ENCODE measurements around the gene TAF4. TPM values are rescaled to one million over a fixed set of nuclear protein-coding genes. Genes with fewer than 3 reads are reported as not detected.
A peak's percentile ranks its signal among the peaks of the same experiment; 100 is the strongest.

The TAF4 gene
- total and polyA plus RNA-seq, 2 of the 13 experiments (the other 11 are each of a cell fraction or from before 2014, with no cell fraction given) = 5.9 to 12.0 TPM

GRCh38 chr20:61951695-61952533 lies 113.8 kb downstream of the TAF4 start (continued):
- TF ChIP-seq ZFYVE20 (CRISPR knock-in tag; IDR thresholded peaks at IDR 0.05; ENCODE audit: borderline replicate concordance, low read depth) (peak; percentile 99), CENPT (CRISPR knock-in tag; IDR thresholded peaks at IDR 0.05; ENCODE audit: low read depth) (peak; percentile 95), ZXDC (CRISPR knock-in tag; IDR thresholded peaks at IDR 0.05) (peak; percentile 67; the same call in 1 of the 2 replicates), SIX4 (CRISPR knock-in tag; IDR thresholded peaks at IDR 0.05) (peak; percentile 85), ETV5 (CRISPR knock-in tag; IDR thresholded peaks at IDR 0.05; ENCODE audit: borderline replicate concordance) (peak; percentile 68), ELF1 (CRISPR knock-in tag; IDR thresholded peaks at IDR 0.05) (0 out of 2 replicates have a peak, but pooled peaks have one; percentile 49), ZNF614 (CRISPR knock-in tag; IDR thresholded peaks at IDR 0.05; ENCODE audit: borderline replicate concordance) (peak; percentile 77; the same call in 1 of the 2 replicates), ONECUT2 (CRISPR knock-in tag; IDR thresholded peaks at IDR 0.05) (peak; percentile 69), STAG1 (CRISPR knock-in tag; IDR thresholded peaks at IDR 0.05) (no peak), HNRNPK (IDR thresholded peaks at IDR 0.05; ENCODE audit: low read depth, low read length, poor library complexity, severe bottlenecking) (no peak), MTF2 (CRISPR knock-in tag; IDR thresholded peaks at IDR 0.05; ENCODE audit: borderline replicate concordance) (no peak), RAD51 (IDR thresholded peaks at IDR 0.05; ENCODE audit: borderline replicate concordance) (no peak), SPEN (CRISPR knock-in tag; IDR thresholded peaks at IDR 0.05; ENCODE audit: low read depth) (peak; percentile 84; the same call in 1 of the 2 replicates), SP4 (CRISPR knock-in tag; IDR thresholded peaks at IDR 0.05) (peak; percentile 75; the same call in 1 of the 2 replicates), ZNF615 (CRISPR knock-in tag; IDR thresholded peaks at IDR 0.05; ENCODE audit: borderline replicate concordance) (no peak), ZNF224 (CRISPR knock-in tag; IDR thresholded peaks at IDR 0.05) (no peak), ZBTB38 (CRISPR knock-in tag; IDR thresholded peaks at IDR 0.05) (peak; percentile 93), ZNF382 (CRISPR knock-in tag; IDR thresholded peaks at IDR 0.05; ENCODE audit: borderline replicate concordance) (no peak), TOPORS (CRISPR knock-in tag; IDR thresholded peaks at IDR 0.05) (peak; percentile 85; the same call in 1 of the 2 replicates), MIXL1 (CRISPR knock-in tag; IDR thresholded peaks at IDR 0.05) (peak; percentile 85; the same call in 1 of the 2 replicates), STAT5B (CRISPR knock-in tag; IDR thresholded peaks at IDR 0.05) (peak; percentile 97), CEBPZ (IDR thresholded peaks at IDR 0.05; ENCODE audit: low read length) (no peak), ZBTB26 (CRISPR knock-in tag; IDR thresholded peaks at IDR 0.05; ENCODE audit: borderline replicate concordance) (peak; percentile 96)

Data from HepG2 (cell line).